Esophagus squamous epithelium (tissue), 4 donors: ENCODE measurements around the gene RNLS.

Source experiments
- CTCF ChIP-seq, 6 experiments: fragments of 450-650 bp in 4 of 6; fragments of 200-600 bp in 2 of 6; sonication (generic) in 2 of 6; IDR thresholded peaks; one replicate each; pipeline ENCODE4 v1.5.1; 2016 to 2019; ENCODE audit warnings: antibody characterized with exemption in 6 of 6, mild to moderate bottlenecking in 4 of 6, moderate library complexity in 4 of 6
- POLR2A ChIP-seq, 4 donors: fragments of 450-650 bp; IDR thresholded peaks; one replicate each; pipeline ENCODE4 v1.6.1; 2017; ENCODE audit warnings: antibody characterized with exemption in 4 of 4, mild to moderate bottlenecking in 4 of 4, moderate library complexity in 3 of 4

GRCh38 chr10:88299787-88300186, 283.3 kb downstream of the RNLS start:
- TF ChIP-seq CTCF (IDR thresholded peaks at IDR 0.05): no peak
- TF ChIP-seq POLR2A (IDR thresholded peaks at IDR 0.05): no peak
